HepG2 (cell line): ENCODE measurements around the gene CIAPIN1. TPM values are rescaled to one million over a fixed set of nuclear protein-coding genes. Genes with fewer than 3 reads are reported as not detected.
A peak's percentile ranks its signal among the peaks of the same experiment; 100 is the strongest.

Experiments
- AGO1 ChIP-seq: fragments of 200-400 bp; formaldehyde crosslinking; IDR thresholded peaks from 2 replicates; pipeline ENCODE4 v1.6.1; 2017; ENCODE audit warnings: mild to moderate bottlenecking, low read depth, low read length, moderate library complexity; ENCODE audit not compliant: poor library complexity, severe bottlenecking
- AGO2 ChIP-seq: fragments of 200-400 bp; formaldehyde crosslinking; optimal IDR thresholded peaks from 2 replicates; pipeline ENCODE3; 2017; ENCODE audit warnings: mild to moderate bottlenecking, low read depth, low read length, moderate library complexity
- NR0B2 ChIP-seq: sonication (generic); formaldehyde crosslinking; IDR thresholded peaks from 2 replicates; pipeline ENCODE4 v1.4.0; 2020; ENCODE audit warnings: mild to moderate bottlenecking, missing genetic modification reagents
- PAXIP1 ChIP-seq: sonication (generic); formaldehyde crosslinking; conservative IDR thresholded peaks from 2 replicates; pipeline ENCODE4 v1.4.0; 2020; ENCODE audit warnings: mild to moderate bottlenecking, missing genetic modification reagents, moderate library complexity
- POLR2A ChIP-seq, 2 experiments: IDR thresholded peaks; 2 replicates each; pipeline ENCODE4 v1.6.1; 2011; ENCODE audit warnings: low read depth in 2 of 2, low read length in 2 of 2, mild to moderate bottlenecking in 1 of 2, moderate library complexity in 1 of 2; ENCODE audit not compliant: insufficient read depth in 1 of 2
- RBM39 ChIP-seq: fragments of 200-400 bp; formaldehyde crosslinking; IDR thresholded peaks from one replicate; pipeline ENCODE4 v1.6.1; 2018; ENCODE audit warnings: antibody characterized with exemption, mild to moderate bottlenecking, low read depth, low read length; ENCODE audit not compliant: poor library complexity, severe bottlenecking
- RFX3 ChIP-seq: IDR thresholded peaks from 2 replicates; pipeline ENCODE4 v1.6.1; 2016; ENCODE audit warnings: missing biosample characterization, missing genetic modification reagents
- SP4 ChIP-seq: sonication (generic); formaldehyde crosslinking; IDR thresholded peaks from 2 replicates; pipeline ENCODE4 v1.8.1; 2023; ENCODE audit warnings: mild to moderate bottlenecking, missing genetic modification reagents
- ZNF580 ChIP-seq: IDR thresholded peaks from 2 replicates; pipeline ENCODE4 v1.6.1; 2016; ENCODE audit warnings: low read depth, borderline replicate concordance
- polyA plus RNA-seq, 8 experiments: library from polyadenylated mRNA; depleted of rRNA in 3 of 8; stranded (reverse) in 7 of 8; unstranded in 1 of 8; fragments of >200 nt; fragmentation: Illumina TruSeq in 4 of 8; extraction: Trizol in 4 of 8; gene quantifications; 2 replicates each; pipeline versions ENCODE4 v1.2.1 to v1.2.3, GENCODE V29; 2011 to 2016; ENCODE audit warnings: low read depth in 4 of 8, missing spikeins in 1 of 8, mixed read lengths in 1 of 8; ENCODE audit not compliant: insufficient read depth in 1 of 8
- total RNA-seq, 5 experiments: library from RNA; depleted of rRNA; stranded (reverse); fragments of >200 nt; fragmentation: Illumina TruSeq; extraction: Trizol; gene quantifications; 2 replicates each; pipeline ENCODE4 v1.2.3, GENCODE V29; 2016; ENCODE audit warnings: low read depth in 1 of 5

Gene CIAPIN1
- total and polyA plus RNA-seq, 2 of the 13 experiments (the other 11 are each of a cell fraction or from before 2014, with no cell fraction given), result 69.3 to 89.7 TPM

- TF ChIP-seq AGO2 (peak; percentile 94), NR0B2 (no peak), ZNF580 (CRISPR knock-in tag) (no peak), RBM39 (peak; percentile 14), SP4 (CRISPR knock-in tag) (0 out of 2 replicates have a peak, but pooled peaks have one; percentile 26), RFX3 (CRISPR knock-in tag) (no peak), PAXIP1 (CRISPR knock-in tag) (no peak), POLR2A (IDR thresholded peaks at IDR 0.05; ENCODE audit: insufficient read depth in 1 of 2, low read depth in 2 of 2, low read length in 2 of 2) (peak in 1 of 2 experiments; percentile 10; a peak in 1 of 4 replicates), AGO1 (peak; percentile 88)
These were observed 26.1 kb upstream of the CIAPIN1 start (continued) for GRCh38 chr16:57473176-57473840.
